H1 (cell line): ENCODE results near the gene ODC1. TPM values are rescaled to one million over a fixed set of nuclear protein-coding genes. Genes with fewer than 3 reads are reported as not detected.

ENCODE experiments used
- CHD1 ChIP-seq: IDR thresholded peaks from 2 replicates; pipeline ENCODE4 v1.6.1; 2012; ENCODE audit warnings: low read depth, low read length, improper control_type of control experiment
- CREB1 ChIP-seq: IDR thresholded peaks from 2 replicates; pipeline ENCODE4 v1.6.1; 2012; ENCODE audit warnings: inconsistent platforms
- NRF1 ChIP-seq: IDR thresholded peaks from 2 replicates; pipeline ENCODE4 v1.6.1; 2011; ENCODE audit warnings: mild to moderate bottlenecking, low read depth, low read length, improper control_type of control experiment
- RBBP5 ChIP-seq: IDR thresholded peaks from 2 replicates; pipeline ENCODE4 v1.7.1; 2012; ENCODE audit warnings: low read depth, mild to moderate bottlenecking, inconsistent platforms, low read length, moderate library complexity, borderline replicate concordance
- polyA plus RNA-seq, 7 experiments: library from polyadenylated mRNA; depleted of rRNA in 3 of 7; stranded (reverse) in 5 of 7; unstranded in 2 of 7; fragments of >200 nt in 5 of 7; fragments of 200-250 nt in 2 of 7; gene quantifications; 1 replicate in 5 of 7; 2 replicates in 1 of 7; 4 replicates in 1 of 7; pipeline versions ENCODE4 v1.2.1 to v1.2.3, GENCODE V29; 2011 to 2013; ENCODE audit warnings: missing spikeins in 2 of 7, mixed read lengths in 2 of 7
- total RNA-seq: library from RNA; stranded (reverse); fragmentation: NEBNext Ultra II Directional; extraction: Animal tissue kit (Norgen Biotek cat#: 25700); gene quantifications from 2 replicates; pipeline ENCODE4 v1.2.1, GENCODE V29; 2021
- TF ChIP-seq, protein P1 (sequence below): fragments of 300-600 bp; sonication (generic); IDR thresholded peaks from 2 replicates; pipeline ENCODE4 v1.7.1; 2012; ENCODE audit warnings: low read length, moderate library complexity, mild to moderate bottlenecking, inconsistent platforms; ENCODE audit not compliant: insufficient replicate concordance
- TF ChIP-seq, protein P2 (sequence below): IDR thresholded peaks from 2 replicates; pipeline ENCODE4 v1.6.1; 2011; ENCODE audit warnings: low read depth, mild to moderate bottlenecking, low read length; ENCODE audit not compliant: insufficient read depth

Gene ODC1
- total and polyA plus RNA-seq, 2 of the 8 experiments (the other 6 are each of a cell fraction or from before 2014, with no cell fraction given), result 57.2 to 76.7 TPM

DNA sequence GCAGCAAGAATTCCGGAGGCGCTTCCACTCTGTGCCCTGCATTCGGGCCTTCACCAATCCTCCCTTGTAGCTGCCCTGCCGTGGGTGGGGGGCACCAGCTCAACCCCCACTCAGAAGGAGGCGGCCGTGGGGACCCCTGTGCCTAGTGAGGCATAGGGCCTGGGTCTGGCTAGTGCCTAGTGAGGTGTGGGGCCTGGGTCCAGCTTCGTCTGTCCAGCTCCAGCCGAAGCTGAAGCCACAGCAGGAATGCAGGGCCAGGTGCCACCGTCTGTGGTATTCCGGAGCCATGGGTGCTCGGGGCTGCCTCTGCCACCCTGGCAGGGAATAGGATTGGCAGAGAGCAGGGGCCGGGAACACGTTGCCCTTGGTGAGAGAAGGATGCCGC lies 12.3 kb downstream of the ODC1 start (continued):
- TF ChIP-seq, protein P1, sequence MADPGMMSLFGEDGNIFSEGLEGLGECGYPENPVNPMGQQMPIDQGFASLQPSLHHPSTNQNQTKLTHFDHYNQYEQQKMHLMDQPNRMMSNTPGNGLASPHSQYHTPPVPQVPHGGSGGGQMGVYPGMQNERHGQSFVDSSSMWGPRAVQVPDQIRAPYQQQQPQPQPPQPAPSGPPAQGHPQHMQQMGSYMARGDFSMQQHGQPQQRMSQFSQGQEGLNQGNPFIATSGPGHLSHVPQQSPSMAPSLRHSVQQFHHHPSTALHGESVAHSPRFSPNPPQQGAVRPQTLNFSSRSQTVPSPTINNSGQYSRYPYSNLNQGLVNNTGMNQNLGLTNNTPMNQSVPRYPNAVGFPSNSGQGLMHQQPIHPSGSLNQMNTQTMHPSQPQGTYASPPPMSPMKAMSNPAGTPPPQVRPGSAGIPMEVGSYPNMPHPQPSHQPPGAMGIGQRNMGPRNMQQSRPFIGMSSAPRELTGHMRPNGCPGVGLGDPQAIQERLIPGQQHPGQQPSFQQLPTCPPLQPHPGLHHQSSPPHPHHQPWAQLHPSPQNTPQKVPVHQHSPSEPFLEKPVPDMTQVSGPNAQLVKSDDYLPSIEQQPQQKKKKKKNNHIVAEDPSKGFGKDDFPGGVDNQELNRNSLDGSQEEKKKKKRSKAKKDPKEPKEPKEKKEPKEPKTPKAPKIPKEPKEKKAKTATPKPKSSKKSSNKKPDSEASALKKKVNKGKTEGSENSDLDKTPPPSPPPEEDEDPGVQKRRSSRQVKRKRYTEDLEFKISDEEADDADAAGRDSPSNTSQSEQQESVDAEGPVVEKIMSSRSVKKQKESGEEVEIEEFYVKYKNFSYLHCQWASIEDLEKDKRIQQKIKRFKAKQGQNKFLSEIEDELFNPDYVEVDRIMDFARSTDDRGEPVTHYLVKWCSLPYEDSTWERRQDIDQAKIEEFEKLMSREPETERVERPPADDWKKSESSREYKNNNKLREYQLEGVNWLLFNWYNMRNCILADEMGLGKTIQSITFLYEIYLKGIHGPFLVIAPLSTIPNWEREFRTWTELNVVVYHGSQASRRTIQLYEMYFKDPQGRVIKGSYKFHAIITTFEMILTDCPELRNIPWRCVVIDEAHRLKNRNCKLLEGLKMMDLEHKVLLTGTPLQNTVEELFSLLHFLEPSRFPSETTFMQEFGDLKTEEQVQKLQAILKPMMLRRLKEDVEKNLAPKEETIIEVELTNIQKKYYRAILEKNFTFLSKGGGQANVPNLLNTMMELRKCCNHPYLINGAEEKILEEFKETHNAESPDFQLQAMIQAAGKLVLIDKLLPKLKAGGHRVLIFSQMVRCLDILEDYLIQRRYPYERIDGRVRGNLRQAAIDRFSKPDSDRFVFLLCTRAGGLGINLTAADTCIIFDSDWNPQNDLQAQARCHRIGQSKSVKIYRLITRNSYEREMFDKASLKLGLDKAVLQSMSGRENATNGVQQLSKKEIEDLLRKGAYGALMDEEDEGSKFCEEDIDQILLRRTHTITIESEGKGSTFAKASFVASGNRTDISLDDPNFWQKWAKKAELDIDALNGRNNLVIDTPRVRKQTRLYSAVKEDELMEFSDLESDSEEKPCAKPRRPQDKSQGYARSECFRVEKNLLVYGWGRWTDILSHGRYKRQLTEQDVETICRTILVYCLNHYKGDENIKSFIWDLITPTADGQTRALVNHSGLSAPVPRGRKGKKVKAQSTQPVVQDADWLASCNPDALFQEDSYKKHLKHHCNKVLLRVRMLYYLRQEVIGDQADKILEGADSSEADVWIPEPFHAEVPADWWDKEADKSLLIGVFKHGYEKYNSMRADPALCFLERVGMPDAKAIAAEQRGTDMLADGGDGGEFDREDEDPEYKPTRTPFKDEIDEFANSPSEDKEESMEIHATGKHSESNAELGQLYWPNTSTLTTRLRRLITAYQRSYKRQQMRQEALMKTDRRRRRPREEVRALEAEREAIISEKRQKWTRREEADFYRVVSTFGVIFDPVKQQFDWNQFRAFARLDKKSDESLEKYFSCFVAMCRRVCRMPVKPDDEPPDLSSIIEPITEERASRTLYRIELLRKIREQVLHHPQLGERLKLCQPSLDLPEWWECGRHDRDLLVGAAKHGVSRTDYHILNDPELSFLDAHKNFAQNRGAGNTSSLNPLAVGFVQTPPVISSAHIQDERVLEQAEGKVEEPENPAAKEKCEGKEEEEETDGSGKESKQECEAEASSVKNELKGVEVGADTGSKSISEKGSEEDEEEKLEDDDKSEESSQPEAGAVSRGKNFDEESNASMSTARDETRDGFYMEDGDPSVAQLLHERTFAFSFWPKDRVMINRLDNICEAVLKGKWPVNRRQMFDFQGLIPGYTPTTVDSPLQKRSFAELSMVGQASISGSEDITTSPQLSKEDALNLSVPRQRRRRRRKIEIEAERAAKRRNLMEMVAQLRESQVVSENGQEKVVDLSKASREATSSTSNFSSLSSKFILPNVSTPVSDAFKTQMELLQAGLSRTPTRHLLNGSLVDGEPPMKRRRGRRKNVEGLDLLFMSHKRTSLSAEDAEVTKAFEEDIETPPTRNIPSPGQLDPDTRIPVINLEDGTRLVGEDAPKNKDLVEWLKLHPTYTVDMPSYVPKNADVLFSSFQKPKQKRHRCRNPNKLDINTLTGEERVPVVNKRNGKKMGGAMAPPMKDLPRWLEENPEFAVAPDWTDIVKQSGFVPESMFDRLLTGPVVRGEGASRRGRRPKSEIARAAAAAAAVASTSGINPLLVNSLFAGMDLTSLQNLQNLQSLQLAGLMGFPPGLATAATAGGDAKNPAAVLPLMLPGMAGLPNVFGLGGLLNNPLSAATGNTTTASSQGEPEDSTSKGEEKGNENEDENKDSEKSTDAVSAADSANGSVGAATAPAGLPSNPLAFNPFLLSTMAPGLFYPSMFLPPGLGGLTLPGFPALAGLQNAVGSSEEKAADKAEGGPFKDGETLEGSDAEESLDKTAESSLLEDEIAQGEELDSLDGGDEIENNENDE, result no peak
- TF ChIP-seq NRF1, result no peak
- TF ChIP-seq CREB1, result no peak
- TF ChIP-seq, protein P2, sequence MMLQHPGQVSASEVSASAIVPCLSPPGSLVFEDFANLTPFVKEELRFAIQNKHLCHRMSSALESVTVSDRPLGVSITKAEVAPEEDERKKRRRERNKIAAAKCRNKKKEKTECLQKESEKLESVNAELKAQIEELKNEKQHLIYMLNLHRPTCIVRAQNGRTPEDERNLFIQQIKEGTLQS, result no peak
- TF ChIP-seq RBBP5, result no peak
- TF ChIP-seq CHD1, result no peak
